ENCODE measurements around the gene VDR.
"Not testable (repeated sequence)": the region's sequence is repeated elsewhere in the genome, so short reads cannot be mapped to it uniquely, and the experiment has no call there.

The VDR gene

DNA sequence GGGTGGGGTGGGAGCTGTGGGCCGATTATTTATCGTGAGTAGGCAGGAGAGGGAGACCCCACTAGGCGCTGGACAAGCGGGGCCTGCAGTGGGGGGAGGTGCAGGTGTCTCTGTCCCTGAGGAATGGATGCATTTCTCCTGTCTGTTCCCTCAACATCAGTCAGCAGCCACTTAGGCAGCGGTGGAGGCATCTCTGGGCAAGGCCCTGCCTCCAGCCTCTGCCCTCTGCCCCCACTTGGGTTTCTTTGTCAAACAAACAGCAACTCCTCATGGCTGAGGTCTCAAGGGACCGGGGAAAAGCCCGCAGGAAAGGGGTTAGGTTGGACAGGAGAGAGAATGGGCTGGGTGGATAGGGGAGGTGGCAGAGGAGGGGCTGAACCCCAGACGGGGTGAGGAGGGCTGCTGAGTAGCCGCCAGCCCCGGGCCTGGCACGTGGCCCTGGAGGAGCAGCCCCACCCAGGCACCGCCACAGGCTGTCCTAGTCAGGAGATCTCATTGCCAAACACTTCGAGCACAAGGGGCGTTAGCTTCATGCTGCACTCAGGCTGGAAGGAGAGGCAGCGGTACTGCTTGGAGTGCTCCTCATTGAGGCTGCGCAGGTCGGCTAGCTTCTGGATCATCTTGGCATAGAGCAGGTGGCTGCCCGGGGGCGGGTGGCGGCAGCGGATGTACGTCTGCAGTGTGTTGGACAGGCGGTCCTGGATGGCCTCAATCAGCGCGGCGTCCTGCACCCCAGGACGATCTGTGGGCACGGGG, 60.4 kb downstream of the VDR start:
- DNase-seq: no peak

DNA sequence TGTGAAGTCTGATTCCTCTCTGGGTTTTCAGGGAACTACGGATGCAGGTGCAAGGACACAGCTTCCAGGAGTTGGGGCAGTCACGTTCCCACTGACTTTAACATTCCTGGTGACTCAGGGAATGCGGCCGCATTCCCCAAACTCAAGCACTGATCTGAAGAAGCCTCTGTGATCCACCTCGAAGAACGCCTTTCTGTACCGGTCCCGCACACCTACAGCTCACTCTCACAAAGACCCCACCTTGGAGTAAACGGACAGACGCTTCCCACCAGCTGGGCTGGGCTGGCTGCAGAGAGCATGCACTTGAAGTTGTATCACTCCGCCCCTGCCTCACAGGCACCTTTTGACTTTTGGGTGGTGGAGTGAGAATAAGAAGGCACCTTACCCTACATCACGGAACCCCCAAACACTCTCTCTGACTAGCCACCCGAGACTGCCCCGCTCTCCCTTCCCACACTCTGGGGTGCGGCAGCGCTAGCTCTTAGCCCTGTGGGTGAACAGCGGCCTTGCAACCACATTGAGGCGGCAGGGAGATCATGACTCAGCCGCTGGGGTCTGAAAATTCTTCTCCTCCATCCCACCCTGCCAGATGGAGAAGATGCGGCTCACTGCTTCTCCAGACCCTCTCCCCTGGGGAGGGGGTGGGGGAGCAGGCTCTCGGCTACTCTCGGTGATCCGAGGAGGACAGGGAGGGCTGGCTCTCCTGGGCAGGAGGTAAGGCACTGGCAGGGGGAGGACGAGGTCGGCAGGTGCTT, 61.4 kb downstream of the VDR start:
- DNase-seq: no peak

DNA sequence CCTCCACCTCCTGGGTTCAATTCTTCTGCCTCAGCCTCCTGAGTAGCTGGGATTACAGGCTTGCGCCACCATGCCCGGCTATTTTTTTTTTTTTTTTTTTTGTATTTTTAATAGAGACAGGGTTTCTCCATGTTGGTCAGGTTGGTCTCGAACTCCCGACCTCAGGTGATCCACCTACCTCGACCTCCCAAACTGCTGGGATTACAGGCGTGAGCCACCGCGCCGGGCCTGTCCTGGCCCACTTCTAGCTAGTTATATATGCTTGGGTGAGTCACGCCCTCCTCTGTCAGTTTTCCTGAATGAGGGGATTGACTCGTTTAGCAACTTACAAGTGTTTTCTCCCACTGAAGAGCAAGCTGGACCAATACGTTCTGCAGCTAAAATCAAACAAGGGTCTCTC, 62.3 kb downstream of the VDR start:
- DNase-seq: not testable (repeated sequence)

DNA sequence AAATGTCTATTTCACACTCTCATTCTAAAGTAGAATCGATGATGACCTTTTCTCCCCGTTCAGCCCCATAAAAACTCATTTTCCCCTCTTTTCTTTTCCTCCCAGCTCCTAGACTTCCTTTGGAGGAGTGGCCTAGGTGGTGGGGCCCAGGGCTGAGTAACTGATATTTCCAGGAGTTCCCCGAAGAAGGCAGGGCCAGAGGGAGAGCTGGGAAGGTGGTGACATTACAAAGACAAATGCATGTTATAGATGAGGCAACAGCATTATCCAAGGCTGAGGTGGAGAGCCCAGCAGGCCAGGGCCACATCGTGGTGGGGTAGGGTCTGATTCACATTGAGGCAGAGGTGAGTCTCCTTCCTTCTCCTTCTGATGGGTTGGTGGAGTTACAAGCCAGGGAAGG, 62.9 kb downstream of the VDR start:
- DNase-seq: no peak

DNA sequence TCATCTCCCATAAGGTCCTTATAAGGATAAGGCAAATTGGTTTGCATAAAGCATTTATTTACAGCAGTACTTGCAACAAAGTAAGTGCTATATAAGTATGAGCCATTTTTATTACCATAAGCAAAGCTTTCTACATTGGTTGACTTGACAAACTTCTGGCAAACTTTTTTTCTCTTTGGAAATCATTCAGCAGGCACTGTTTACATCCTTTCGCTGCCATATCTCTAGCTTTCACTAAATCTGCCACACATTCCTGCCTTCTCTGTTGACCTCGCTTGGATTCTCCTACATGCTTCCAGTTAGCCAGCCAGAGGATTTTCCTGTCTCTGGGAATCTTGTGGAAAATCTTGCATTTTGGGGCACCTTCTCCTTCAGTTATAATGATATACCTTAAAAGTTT, 63.3 kb downstream of the VDR start:
- no peak for DNase-seq

DNA sequence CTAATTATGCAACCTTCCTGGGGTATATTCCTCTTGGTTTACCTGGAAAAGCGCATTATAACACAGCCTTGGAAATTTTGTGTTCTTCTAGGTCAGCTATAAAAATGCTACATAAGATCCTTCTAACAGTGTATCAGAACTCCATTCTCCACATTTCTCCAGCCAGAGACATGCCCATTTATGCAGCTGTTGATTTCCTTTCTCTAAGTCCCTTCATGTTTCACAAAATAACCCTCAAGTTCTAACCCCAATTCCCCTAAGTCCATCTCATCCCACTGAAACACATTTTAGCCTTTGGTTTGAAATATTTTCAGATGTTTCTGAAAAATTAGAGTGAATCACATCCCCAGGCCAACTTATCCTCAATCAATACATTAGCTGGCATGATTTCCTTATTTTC, 64.2 kb downstream of the VDR start:
- DNase-seq: no peak

DNA sequence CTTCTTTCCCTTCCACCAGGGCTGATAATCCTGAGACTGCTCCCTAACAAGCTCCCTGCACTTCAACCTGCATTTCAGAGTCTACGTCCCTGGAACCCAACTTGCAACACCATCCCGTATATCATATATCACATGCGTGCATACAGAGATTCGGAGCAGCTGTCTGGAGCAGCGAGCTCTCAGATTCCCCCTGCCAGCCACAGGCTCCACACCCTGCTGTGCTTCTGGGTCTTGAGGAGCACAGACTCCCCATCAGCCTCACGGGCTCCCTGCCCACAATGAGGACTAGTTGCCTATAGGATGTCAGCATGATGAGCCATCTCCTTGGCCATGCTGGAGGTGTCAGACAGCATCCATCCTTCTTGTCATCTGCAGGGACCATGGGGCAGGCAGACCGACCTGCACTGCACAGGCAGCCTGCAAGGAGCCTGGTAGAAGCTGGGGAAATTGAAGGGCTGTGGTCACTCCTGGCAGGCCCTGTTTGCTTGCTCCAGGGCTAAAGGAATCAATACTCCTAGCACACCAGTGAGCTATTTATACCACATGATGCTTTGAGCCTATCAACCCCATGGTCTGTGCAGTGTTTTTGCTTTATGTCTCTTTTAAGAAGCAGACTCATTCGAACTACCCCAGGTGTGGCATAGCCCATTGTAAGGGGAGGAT, 65.4 kb downstream of the VDR start:
- DNase-seq: no peak

DNA sequence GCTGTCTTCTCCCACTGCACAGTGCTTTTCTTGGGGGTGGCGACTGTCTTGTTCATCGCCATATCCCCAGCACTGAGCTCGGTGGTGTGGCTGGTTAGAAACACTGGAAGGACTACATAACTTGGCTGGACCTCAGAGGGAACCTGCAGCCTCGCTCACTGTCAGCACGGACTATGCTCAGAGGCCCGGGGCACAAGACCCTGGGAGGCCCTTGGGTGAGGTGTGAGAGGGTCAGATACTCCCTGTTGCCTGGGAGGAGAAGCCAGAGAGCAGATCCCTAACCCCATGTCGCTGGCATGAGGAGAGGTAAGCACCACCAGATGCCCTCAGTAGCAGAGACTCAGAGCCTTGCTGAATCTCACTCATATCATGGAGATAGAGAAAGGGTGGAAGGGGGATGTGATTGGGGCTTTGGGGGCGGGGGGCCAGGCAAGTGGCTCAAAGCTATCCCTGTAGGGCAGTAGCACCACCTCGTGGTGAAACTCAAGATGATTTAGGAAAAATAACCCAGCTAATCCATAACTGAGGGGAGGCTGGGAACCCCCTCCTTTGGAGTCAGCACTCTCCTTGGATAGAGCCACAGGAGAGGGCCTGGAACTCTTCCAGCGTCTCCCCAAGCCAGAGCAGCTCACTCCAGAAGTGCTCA, 66.4 kb downstream of the VDR start:
- no peak for DNase-seq

DNA sequence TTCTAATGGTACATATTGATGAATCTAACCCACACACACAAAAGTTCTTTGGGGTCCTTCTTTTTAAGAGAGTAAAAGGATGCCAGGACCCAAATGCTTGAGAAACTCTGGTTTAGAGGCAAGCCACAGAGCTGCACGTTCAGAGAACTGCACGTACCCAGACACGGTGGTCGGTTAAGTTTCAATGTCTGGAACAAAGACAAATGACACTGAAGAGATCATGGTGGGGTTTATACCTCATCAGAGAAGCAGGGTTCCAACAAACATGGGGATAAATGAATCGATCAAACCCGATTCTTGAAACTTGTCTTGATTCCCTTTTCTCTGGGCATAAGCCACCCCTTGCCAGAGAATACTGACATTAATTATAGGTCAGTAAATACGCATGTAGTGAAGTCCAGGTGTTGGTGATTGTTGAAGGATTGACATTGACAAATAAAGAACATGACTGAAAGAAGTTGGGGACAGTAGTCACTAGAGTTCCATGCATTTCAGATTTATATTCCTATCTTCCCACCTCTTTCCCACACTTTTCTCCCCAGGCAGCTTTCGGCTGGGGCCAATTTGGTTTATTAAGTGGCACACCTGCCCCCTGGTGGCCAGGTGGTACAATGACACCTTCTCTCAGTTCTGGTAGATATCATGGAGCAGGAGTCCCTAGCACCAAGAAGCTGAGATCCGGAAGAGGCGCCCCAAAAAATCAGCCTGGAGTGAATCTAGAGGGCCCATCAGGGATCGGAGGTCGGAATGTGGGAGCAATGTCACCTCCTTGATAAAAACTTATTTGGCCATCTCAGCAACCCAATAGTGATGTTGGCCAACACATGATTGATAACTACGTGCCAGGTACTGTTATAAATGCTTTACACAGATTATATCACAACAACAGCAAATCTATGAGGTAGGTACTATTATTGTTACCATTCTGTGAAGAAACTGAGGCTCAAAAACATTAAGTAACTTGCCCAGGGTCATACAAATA, 67.3 kb downstream of the VDR start:
- DNase-seq: no peak

DNA sequence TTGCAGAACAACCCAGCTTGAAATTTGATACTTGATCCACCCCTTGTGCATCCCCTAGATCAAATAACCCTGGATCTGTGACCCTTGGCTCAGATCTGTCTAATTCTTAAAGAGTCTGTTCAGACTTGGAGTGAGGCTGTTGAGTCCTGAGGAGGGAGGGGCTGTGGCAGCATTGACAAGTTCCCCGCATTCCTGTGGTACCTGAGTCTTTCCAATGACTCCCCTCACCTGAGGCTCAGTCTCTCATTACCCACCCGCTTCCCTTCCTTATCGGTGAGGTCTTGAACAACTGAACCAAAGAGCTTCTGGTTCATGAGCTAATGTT, 69.0 kb downstream of the VDR start:
- DNase-seq: no peak

DNA sequence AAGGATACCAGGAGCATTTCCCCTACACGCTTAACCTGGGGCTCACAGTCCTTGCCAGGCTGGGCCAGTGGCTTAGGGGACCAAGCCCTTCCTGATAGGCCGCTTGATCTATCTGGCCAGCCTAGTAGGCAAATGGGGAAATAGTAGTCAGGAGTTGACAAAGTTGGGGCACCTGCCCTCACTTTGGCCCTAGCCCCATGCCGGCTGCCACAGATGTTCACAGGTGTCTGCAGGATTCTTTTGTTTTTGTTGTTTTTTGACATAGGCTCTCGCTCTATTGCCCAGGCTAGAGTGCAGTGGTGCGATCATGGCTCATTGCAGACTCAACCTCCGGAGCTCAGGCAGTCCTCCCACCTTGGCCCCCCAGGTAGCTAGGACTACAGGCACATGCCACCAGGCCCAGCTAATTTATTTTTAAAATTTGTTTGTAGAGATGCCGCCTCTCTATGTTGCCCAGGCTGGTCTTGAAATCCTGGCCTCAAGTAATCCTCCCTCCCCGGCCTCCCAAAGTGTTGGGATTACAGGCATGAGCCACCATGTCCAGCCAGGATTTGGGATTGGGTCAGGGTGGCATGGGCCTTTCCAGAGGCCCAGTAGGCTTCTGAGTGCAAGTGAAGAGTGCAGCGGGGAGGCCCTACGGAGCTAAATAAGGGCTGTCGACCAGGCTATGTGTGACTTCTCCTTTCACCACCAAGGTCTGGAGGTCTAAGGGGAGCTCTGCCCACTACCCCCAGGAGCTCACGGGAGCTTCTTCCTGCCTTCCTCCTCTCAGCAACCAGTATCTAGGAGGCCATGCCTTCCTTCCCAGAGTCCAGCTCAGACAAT, 69.6 kb downstream of the VDR start:
- no peak for DNase-seq

DNA sequence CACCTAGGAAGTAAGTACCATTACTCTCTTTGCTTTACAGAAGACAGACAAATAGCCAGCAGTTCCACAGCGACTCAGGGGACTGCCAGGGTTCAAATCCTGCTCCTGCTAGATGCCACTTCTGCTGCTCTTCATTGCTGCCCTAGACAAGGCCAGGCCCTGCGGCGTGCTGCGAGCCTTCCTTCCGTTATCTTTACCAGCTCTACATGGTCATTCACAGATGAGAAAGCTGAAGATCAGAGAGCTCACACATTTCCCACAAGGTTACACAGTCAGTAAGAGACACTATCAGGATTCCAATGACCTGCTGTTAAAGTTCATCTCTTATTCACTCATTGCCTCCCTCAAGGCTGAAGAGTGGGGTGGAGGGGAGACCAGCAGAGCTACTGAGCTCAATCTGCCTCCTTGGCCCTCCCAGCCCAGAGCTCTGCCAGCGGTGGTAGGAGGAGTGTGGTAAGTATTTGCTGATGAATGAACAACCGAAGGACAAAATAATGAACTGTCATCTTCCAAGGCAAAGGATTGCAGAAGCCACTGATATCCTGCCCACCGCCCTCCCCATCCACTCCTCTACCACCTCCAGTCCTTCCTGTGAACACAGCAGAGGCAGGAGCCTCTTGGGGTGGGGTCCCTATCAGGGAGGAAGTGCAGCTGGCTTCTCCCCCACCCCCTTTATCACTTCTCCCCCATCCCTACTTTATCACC, 70.4 kb downstream of the VDR start:
- DNase-seq: no peak

DNA sequence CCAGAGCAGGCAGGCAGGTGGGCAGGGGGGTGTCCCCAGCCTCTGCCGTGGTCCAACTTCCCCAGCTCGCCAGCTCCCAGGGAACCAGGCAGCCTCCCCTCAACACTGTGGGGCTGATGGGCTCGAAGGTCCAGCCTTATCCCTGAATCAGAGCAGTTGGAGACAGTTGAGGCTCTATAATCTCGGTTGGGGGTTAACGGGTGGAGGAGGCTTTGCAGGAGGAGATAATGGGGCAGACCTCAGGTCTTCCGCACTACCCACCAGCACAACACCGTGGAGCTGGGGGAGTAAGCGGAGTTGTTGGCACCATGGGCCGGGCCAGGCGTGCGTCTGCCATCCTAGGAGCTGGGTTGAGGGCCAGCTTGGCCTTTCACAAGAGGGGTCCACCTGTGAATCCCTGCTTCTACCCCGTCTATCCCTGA, 71.2 kb downstream of the VDR start:
- no peak for DNase-seq

DNA sequence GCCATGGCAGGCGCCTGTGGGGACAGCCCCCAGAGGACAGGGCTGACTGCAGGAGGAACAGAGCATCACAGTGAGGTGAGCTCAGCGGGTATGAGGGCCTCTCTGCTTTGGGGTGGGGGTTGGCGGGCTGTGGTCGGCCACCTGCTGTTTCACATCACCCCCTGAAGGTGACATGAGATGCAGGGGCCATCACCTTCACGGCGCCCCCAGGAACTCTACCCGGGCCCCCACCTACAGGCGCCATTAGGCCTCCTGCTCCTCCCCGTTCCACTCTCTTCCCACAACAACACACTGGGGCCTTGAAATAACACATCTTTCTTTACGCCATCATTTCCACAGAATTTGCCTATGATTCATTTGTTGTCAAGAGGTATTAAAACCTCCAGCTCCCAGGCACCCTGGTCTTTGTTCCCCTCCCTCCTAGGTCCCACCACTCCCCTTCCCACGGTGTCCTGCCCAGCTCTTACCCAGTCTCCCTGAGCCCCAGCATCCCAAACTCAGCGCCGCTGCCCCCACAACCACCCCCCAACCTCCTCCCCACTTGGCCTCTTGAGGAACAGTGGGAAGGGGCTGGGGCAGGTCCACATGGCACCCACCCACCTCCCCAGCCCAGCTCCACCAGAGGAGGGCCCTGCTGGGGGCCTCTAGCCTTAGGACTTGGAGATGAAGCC, 72.4 kb downstream of the VDR start:
- DNase-seq: no peak

DNA sequence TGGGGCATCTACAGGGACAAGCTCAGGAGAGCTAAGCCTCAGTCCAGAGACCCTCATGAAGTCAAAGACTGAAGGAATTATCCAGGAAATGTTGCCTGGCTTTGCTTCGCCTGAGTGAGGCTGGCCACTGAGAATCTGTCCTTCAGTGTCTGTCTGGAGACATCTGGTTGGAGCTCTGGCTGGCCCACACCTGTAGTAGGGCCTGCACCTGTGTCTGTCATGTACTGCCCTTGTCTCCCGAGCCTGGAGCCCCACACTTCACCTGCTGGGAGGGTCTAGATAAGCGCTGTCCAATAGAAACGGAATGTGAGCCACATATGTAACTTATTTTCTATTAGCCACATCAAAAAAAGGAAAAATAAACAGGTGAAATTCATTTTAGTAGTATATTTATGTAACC, 75.2 kb downstream of the VDR start:
- no peak for DNase-seq

DNA sequence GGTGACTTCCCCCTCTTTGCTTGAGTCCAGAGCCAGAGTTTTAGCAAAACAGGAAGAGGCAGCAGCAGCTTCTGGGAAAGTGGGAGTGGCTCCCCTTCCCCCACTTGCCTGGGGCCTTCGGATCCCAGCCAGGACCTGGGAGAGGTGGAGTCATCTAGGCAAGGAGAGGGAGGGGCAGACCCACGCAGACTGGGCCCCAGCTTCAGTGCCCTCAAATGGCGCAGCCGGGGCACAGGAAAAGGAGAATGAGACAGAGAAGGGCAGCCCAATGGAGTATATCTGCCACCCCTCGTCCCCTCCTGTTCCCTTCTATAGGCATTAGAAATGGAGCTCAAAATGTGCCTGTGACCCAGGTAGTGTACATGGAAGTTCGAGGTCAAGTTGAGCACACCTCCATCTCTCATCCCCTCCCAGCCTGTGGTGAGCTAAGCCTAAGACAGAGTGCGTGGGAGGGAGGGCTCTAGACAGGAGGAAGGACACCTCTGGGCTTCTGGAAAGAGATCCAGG, 75.8 kb downstream of the VDR start:
- no peak for DNase-seq

DNA sequence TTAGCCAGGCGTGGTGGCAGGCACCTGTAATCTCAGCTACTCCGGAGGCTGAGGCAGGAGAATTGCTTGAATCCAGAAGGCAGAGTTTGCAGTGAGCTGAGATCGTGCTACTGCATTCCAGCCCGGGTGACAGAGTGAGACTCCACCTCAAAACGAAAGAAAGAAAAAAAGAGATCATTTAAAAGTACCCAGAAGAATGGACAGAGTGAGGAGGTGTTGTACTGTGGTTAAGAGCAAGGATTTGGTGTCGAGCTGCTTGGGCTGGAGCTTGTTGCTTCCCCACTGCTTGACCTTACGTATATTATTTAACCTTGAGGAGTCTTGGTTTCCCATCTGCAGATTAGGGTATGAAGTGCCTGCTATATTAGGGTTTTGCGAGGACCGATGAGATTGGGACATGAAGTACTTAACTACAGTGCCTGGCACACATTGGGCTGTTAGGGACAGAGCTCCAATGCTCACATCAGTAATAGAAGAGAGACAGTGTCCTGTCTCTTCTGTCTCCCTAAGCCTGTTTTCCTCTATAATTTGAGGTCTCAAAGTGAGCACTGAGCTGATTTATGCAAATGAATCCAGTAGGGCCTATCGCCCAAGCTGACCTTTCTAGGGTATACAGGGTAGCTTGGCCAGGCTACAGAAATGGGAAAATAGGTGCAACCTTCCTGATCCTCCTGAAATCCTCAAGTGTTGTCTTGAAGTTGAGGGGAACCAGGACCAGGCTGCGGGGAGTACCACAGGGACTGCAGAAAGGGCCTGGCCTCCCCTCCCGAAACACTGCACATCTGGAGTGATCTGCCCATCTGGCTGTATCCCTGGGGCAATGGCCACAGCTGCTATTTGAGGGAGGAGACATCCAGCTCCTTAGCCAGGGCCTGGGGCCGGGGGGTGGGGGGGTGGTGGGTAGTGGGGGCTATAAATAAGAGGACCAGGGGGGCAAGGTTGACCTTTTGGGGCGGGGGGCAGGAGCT, 76.5 kb downstream of the VDR start:
- DNase-seq: no peak

DNA sequence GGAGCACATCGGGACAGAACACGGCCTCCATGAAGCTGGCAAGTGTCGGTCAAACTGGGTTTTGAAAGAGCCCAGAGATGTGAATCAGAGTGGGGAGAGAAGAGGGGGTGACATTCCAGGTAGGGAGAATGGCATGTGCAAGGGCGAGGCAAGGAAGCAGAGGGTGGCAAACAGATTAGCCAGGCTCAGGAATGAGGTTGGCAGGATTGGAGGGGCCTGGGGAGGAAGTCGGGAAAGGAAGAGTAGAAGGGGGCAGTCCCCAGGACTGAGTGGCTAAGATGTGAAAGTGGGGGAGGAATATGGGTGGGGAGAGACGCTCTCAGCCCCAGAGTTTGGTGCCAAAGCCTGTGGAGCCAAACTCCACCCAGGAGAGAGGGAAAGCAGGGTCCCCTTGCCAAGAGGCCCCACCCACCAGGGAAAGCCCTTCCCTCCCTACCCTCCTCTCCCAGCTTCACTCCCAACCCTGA, 79.6 kb downstream of the VDR start:
- DNase-seq: no peak

DNA sequence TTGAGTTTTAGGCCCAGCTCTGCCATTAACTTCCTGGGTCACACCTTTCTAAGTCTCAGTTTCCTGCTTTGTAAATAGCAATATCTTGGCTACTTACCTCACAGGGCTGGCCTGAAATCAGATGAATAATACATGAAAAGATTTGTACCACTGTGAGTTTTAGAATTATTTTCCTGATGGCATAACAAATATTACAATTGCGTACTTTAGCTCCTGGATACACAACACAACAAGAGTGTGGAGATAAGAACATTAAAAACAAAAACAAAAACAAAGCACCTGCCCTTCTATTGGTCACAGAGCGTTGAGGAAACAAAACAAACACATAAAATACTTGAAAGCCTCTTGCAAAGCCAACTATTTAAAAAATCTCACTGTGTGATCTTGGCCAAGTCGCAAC, 80.2 kb downstream of the VDR start:
- DNase-seq: no peak
